HUES48 (cell line): ENCODE data around the gene SASH1.

ENCODE experiments used
- H3K27ac ChIP-seq: one replicate; pipeline ENCODE4 v1.7.0; 2013; ENCODE audit warnings: low read depth, low read length, inconsistent platforms
- H3K27me3 ChIP-seq: 2 replicates; pipeline ENCODE4 v1.6.1; 2013; ENCODE audit warnings: mild to moderate bottlenecking, low read length; ENCODE audit not compliant: control insufficient read depth, insufficient read depth
- H3K36me3 ChIP-seq: 2 replicates; pipeline ENCODE4 v1.6.1; 2013; ENCODE audit warnings: low read length; ENCODE audit not compliant: control insufficient read depth, insufficient read depth
- H3K4me1 ChIP-seq: 2 replicates; pipeline ENCODE4 v1.6.1; 2013; ENCODE audit warnings: mild to moderate bottlenecking, low read length; ENCODE audit not compliant: control insufficient read depth, insufficient read depth
- H3K4me3 ChIP-seq: 2 replicates; pipeline ENCODE4 v1.5.1; 2013; ENCODE audit warnings: mild to moderate bottlenecking, low read depth, low read length
- H3K9ac ChIP-seq: 2 replicates; pipeline ENCODE4 v1.6.1; 2013; ENCODE audit warnings: mild to moderate bottlenecking, low read depth, low read length, moderate library complexity
- H3K9me3 ChIP-seq: 2 replicates; pipeline ENCODE4 v1.6.1; 2013; ENCODE audit warnings: low read length; ENCODE audit not compliant: control insufficient read depth, insufficient read depth

SASH1 gene

DNA sequence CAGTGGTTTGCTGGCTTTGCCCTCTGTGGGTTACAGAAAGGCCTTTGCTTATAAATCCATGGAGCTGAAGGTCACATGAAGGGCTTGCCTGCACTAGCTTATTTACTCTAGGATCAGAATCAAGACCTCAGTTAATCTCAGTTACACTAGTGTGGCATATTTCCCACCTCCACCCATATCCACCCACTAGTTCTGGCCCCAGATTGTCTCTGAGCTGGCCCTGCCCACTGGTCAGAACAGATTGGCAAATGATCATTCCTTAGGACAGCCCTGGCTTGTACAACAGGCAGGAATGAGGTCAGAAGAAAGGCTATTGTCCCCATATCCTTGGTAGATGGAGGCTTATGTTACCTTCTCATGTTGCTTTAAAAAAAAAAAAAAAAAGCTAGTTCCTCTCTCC, 33.3 kb upstream of the SASH1 start:
- Histone ChIP-seq H3K36me3 (no peaks in the 10 kb centered on the region), H3K9me3 (no peaks in the 10 kb centered on the region), H3K4me3 (no peak overlapping the region), H3K4me1 (peaks cover 17% of the 10 kb centered on the region), H3K27ac (no peak overlapping the region), H3K9ac (no peak overlapping the region), H3K27me3 (no peaks in the 10 kb centered on the region)

DNA sequence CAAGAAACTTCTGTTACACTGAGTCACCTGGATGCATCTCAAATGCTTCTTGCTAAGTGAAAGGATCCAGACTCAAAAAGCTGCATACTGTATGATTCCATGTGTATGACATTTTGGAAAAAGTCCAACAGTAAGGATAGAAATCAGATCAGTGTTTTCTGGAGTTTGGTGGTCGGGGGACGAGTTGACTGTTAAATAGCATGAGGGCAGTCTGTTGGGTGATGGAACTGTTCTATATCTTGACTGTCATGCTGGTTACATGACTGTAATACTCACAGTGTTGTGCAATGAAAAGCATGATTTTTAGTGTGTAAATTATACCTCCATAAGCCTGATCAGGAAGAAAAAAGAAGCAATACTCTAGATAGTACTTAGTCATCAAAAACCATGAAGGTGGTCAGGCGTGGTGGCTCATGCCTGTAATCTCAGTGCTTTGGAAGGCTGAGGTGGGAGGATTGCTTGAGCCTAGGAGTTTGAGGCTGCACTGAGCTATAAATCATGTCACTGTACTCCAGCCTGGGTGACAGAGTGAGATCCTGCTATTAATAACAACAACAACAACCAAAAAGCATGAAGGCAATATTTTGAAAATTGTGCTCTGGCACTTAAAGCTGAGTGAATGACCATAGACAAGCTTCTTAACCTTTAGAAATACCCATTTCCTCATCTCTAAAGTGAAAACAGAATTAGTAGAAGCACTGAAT, 30.5 kb upstream of the SASH1 start:
- Histone ChIP-seq H3K27ac (no peak overlapping the region), H3K9me3 (no peaks in the 10 kb centered on the region), H3K27me3 (no peaks in the 10 kb centered on the region), H3K9ac (no peak overlapping the region), H3K4me1 (peaks cover 16% of the 10 kb centered on the region), H3K4me3 (no peak overlapping the region), H3K36me3 (no peaks in the 10 kb centered on the region)

DNA sequence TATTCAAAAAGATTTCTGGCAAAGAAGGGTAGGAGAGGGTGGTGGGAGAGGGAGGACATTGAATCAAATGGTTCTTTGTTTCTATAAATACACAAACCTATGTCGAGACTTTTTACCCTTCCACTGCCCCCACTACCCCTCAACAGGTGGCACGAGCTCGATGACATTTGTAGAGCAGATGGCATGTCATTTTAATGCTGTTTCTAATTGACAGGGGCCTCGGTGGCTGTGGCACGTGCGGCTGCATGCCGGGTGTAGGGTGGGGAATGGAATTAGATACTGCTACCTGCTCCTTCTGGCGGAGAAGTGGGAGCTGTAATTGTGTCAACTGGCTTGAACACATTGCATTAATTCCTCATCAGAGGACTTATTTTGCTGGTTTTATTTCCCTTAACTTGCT, 29.1 kb upstream of the SASH1 start:
- Histone ChIP-seq H3K9ac (no peak overlapping the region), H3K4me1 (peaks cover 8% of the 10 kb centered on the region; the same call in 1 of the 2 replicates), H3K4me3 (no peak overlapping the region), H3K27ac (no peak overlapping the region), H3K9me3 (no peaks in the 10 kb centered on the region), H3K36me3 (no peaks in the 10 kb centered on the region), H3K27me3 (no peaks in the 10 kb centered on the region)

DNA sequence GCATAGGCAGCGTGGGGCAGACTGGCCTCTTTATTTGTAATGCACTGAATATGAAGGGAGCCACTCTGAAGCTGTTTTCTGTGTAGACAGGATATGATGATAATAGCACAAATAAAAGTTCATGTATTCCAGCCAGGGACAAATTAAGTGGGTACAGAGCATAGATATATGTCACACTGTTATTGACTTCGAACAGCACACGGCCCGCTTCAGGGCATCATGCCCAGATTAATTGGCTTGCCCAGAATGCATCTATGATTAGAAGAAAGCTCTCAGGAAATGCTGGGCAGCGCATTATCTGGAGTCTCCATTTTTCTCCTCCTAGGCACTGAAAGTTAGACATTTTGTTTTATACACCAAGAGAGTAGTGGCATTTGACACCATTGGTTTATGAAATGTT, 26.3 kb upstream of the SASH1 start:
- Histone ChIP-seq H3K4me3 (no peak overlapping the region), H3K4me1 (peaks cover 8% of the 10 kb centered on the region; the same call in 1 of the 2 replicates), H3K9me3 (no peaks in the 10 kb centered on the region), H3K27me3 (no peaks in the 10 kb centered on the region), H3K9ac (no peak overlapping the region), H3K27ac (no peak overlapping the region), H3K36me3 (no peaks in the 10 kb centered on the region)

DNA sequence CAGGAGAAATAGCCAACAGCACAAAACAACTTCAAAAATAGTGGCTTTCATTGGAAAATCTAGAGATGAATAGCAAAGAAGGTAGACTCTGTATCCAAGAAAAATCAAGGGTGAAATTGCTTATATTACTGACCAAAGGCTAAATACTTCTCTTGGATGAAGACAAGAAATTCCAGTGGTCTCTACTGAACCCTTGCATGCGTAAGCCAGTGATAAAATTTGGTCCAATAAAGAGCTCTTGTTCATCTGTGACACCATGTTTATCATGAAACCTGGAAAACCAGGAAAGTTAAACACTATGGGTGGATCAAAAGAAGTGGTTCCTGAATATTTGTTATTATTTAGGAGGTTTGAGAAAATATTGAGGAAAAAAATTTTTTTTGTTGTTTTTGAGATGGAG, 25.6 kb upstream of the SASH1 start:
- no peaks in the 10 kb centered on the region for H3K36me3 ChIP-seq
- no peak overlapping the region for H3K4me3 ChIP-seq
- H3K9ac ChIP-seq: no peak overlapping the region
- peaks cover 8% of the 10 kb centered on the region; the same call in 1 of the 2 replicates for H3K4me1 ChIP-seq
- no peaks in the 10 kb centered on the region for H3K9me3 ChIP-seq
- no peaks in the 10 kb centered on the region for H3K27me3 ChIP-seq
- H3K27ac ChIP-seq: no peak overlapping the region

DNA sequence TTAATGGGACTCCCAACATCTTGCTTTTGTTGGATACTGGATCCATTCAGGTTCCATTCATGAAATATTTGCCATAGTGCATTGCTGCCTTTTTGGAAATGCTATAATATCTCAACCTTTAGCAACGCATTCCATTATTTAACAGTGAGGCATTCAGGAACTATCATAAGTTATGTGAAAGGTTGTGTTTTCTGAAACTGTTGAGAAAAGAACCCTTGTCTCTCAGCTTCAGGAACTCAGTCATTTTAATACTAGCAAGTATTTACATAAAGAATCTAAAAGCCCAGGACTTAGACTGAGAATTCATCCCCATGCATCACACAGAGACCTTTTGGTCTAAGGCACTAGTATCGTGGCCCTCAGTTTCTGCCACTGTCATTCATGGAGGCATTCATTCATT, 24.9 kb upstream of the SASH1 start:
- Histone ChIP-seq H3K9me3 (no peaks in the 10 kb centered on the region), H3K27me3 (no peaks in the 10 kb centered on the region), H3K4me1 (peaks cover 8% of the 10 kb centered on the region; the same call in 1 of the 2 replicates), H3K9ac (no peak overlapping the region), H3K4me3 (no peak overlapping the region), H3K27ac (no peak overlapping the region), H3K36me3 (no peaks in the 10 kb centered on the region)

DNA sequence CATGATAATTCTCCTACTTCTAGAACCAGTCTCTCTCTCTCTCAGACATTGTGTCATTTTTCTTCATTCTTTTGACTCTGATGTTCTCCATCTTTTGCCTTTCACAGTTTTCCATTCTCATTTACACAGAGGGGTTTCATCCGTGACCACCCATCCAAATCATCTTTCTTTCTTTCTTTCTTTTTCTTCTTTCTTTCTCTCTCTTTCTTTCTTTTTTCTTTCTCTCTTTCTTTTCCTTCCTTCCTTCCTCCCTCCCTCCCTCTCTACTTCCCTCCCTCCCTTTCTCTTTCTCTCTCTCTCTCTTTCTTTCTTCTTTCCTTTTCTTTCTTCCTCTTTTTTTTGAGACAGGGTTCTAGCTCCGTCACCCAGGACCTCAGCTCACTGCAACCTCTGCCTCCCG, 19.9 kb upstream of the SASH1 start:
- Histone ChIP-seq H3K9ac (no peak overlapping the region), H3K36me3 (no peaks in the 10 kb centered on the region), H3K4me1 (no peaks in the 10 kb centered on the region), H3K4me3 (no peak overlapping the region), H3K27me3 (no peaks in the 10 kb centered on the region), H3K27ac (no peak overlapping the region), H3K9me3 (no peaks in the 10 kb centered on the region)

DNA sequence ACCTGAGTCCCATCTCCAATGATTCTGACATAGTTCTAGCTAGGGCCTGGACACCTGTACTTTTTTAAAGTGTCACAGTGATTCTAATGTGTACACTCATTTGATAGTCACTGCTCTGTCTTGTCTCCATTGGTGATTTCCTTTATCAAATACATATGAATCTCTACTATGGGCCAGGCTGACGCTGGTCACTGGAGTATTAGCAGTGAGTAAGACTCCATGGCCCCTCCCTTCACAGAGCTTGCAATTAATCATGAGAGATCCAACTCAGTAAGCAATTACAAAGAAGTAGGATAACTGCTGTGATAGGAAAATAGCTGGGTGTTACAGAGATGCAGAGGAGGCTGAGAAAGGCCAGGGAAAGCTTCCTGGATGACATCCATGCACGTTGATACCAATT, 19.3 kb upstream of the SASH1 start:
- Histone ChIP-seq H3K27ac (no peak overlapping the region), H3K9me3 (no peaks in the 10 kb centered on the region), H3K4me1 (no peaks in the 10 kb centered on the region), H3K36me3 (no peaks in the 10 kb centered on the region), H3K9ac (no peak overlapping the region), H3K27me3 (no peaks in the 10 kb centered on the region), H3K4me3 (no peak overlapping the region)

DNA sequence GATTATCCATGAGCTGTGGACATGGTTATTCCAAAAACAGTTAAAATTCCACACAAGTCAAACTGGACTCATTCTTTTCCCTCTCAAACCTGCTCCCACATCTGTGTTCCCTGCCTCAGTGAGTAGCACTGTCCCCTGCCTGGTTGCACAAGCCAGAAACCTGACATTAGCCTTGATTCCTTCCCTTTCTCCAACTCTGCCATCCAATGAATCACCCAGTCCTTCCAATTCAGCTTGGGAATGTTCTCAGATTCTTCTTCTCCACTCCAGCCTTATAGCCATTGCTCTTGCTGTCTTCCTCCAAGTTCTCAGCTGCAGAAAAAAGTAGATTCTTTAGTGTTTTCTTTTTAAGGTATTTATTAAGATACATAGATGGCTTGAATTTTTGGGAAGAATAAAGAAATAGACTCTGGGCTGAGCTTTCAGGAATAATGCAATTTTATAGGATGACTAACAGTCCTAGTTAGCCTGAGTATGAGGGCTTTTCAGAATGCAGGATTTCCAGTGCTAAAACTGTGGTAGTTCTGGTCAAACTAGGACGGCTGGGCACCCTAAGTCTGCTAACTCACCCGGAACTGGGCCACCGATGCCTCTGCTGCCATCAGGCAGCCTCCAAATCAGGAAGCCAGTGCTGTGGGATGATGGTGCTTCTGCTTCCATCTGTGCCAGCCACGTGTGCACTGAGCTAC, 18.2 kb upstream of the SASH1 start:
- Histone ChIP-seq H3K4me1 (no peaks in the 10 kb centered on the region), H3K27ac (no peak overlapping the region), H3K9ac (no peak overlapping the region), H3K9me3 (no peaks in the 10 kb centered on the region), H3K27me3 (no peaks in the 10 kb centered on the region), H3K36me3 (no peaks in the 10 kb centered on the region), H3K4me3 (no peak overlapping the region)

DNA sequence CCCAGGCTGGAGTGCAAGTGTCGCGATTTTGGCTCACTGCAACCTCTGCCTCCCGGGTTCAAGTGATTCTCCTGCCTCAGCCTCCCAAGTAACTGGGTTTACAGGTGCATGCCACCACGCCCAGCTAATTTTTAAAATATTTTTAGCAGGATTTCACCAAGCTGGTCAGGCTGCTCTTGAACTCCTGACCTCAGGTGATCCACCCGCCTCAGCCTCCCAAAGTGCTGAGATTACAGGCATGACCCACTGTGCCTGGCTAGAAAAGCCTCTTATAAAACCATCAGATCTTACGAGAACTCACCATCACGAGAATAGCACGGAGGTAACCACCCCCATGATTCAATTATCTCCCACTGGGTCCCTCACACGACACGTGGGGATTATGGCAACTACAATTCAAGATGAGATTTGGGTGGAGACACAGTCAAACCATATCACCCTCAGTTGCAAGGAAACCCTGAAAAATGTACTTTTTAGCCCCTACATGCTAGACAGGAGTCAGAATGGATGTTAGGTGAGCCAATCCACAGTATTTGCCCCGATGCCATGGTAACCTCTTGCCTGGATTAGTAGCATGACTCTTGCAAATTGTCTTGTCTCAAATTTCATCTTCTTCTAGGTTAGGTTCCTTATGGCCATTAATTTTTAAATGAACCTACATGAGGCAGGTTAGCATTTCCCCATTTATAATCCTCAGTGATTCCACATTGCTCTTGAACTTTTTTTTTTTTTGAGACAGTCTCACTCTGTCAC, 17.1 kb upstream of the SASH1 start:
- no peaks in the 10 kb centered on the region for H3K36me3 ChIP-seq
- no peaks in the 10 kb centered on the region for H3K27me3 ChIP-seq
- no peak overlapping the region for H3K9ac ChIP-seq
- H3K4me1 ChIP-seq: no peaks in the 10 kb centered on the region
- H3K9me3 ChIP-seq: no peaks in the 10 kb centered on the region
- H3K4me3 ChIP-seq: no peak overlapping the region
- H3K27ac ChIP-seq: no peak overlapping the region
